ENCODE results near the gene UGT2B15.

GRCh38 chr4:68615699-68616422 lies 54.6 kb downstream of the UGT2B15 start:
- TF ChIP-seq CTCF (IDR thresholded peaks at IDR 0.05) = no peak
- no peak for TF ChIP-seq POLR2A (IDR thresholded peaks at IDR 0.05)
